OCI-LY1 (cell line): ENCODE results near the gene KCNJ16.

ENCODE experiments used
- H2AFZ ChIP-seq: fragments of 200-600 bp; sonication (generic), shearing (Covaris generic); 2 replicates; pipeline ENCODE4 v1.6.0; 2014; ENCODE audit warnings: antibody characterized with exemption, mild to moderate bottlenecking, low read length
- H3F3A ChIP-seq: fragments of 200-600 bp; sonication (generic), shearing (Covaris generic); 2 replicates; pipeline ENCODE4 v1.6.0; 2014; ENCODE audit warnings: mild to moderate bottlenecking, antibody characterized with exemption, low read length, moderate library complexity; ENCODE audit not compliant: insufficient read depth
- H3K27ac ChIP-seq: fragments of 200-600 bp; sonication (generic); 2 replicates; pipeline ENCODE4 v1.5.1; 2014; ENCODE audit warnings: low read length, mixed run types, mild to moderate bottlenecking, low read depth; ENCODE audit not compliant: poor library complexity, severe bottlenecking
- H3K27me3 ChIP-seq: fragments of 200-600 bp; sonication (generic); 2 replicates; pipeline ENCODE4 v1.6.0; 2014; ENCODE audit warnings: antibody characterized with exemption, mild to moderate bottlenecking, low read length, moderate library complexity; ENCODE audit not compliant: insufficient read depth
- H3K36me3 ChIP-seq: fragments of 200-600 bp; sonication (generic); 2 replicates; pipeline ENCODE4 v1.6.1; 2014; ENCODE audit warnings: mild to moderate bottlenecking, antibody characterized with exemption, low read length, moderate library complexity, mixed read lengths; ENCODE audit not compliant: insufficient read depth
- H3K4me1 ChIP-seq: fragments of 200-600 bp; sonication (generic); 2 replicates; pipeline ENCODE4 v1.5.1; 2014; ENCODE audit warnings: mild to moderate bottlenecking, low read length, moderate library complexity; ENCODE audit not compliant: insufficient read depth, severe bottlenecking
- H3K4me2 ChIP-seq: fragments of 200-600 bp; sonication (generic), shearing (Covaris generic); 2 replicates; pipeline ENCODE4 v1.6.1; 2014; ENCODE audit warnings: low read length
- H3K4me3 ChIP-seq: fragments of 200-600 bp; sonication (generic); 2 replicates; pipeline ENCODE4 v1.5.1; 2014; ENCODE audit warnings: low read length, low read depth, mild to moderate bottlenecking, mixed read lengths; ENCODE audit not compliant: poor library complexity, severe bottlenecking
- H3K79me2 ChIP-seq: fragments of 200-600 bp; shearing (Covaris generic); 2 replicates; pipeline ENCODE4 v1.6.1; 2016; ENCODE audit warnings: mixed run types, low read length, mixed read lengths; ENCODE audit not compliant: insufficient read depth
- H3K9ac ChIP-seq: fragments of 200-600 bp; sonication (generic), shearing (Covaris generic); 2 replicates; pipeline ENCODE4 v1.6.1; 2014; ENCODE audit warnings: mild to moderate bottlenecking, low read length, mixed read lengths
- H3K9me2 ChIP-seq: fragments of 200-600 bp; sonication (generic), shearing (Covaris generic); 2 replicates; pipeline ENCODE4 v1.6.1; 2014; ENCODE audit warnings: low read depth, mild to moderate bottlenecking, low read length, mixed read lengths
- H3K9me3 ChIP-seq: fragments of 200-600 bp; shearing (Covaris generic); 2 replicates; pipeline ENCODE4 v1.6.1; 2014; ENCODE audit warnings: low read length, mixed read lengths
- H4K20me1 ChIP-seq: fragments of 200-600 bp; sonication (generic), shearing (Covaris generic); 2 replicates; pipeline ENCODE4 v1.6.0; 2016; ENCODE audit warnings: mild to moderate bottlenecking, low read length; ENCODE audit not compliant: insufficient read depth
- CTCF ChIP-seq: fragments of 200-600 bp; sonication (generic), shearing (Covaris generic); IDR thresholded peaks from 2 replicates; pipeline ENCODE4 v1.5.1; 2017; ENCODE audit warnings: mild to moderate bottlenecking, antibody characterized with exemption, low read length, moderate library complexity, mixed read lengths
- EZH2 ChIP-seq: fragments of 200-600 bp; sonication (generic), shearing (Covaris generic); IDR thresholded peaks from 2 replicates; pipeline ENCODE4 v1.8.0; 2017; ENCODE audit warnings: borderline replicate concordance, mixed run types, mild to moderate bottlenecking, antibody characterized with exemption, low read length, moderate library complexity, mixed read lengths

Gene KCNJ16

GRCh38 chr17:70106551-70106950 lies 31.5 kb downstream of the KCNJ16 start:
- Histone ChIP-seq H3K79me2 (peaks cover 22% of the 10 kb centered on the region), H3F3A (no peaks in the 10 kb centered on the region), H3K27me3 (no peaks in the 10 kb centered on the region), H2AFZ (no peak overlapping the region), H3K9me2 (no peaks in the 10 kb centered on the region), H3K4me3 (peak overlapping the region; percentile 81), H3K4me2 (peak overlapping the region; percentile 95), H3K4me1 (peaks cover 64% of the 10 kb centered on the region), H4K20me1 (no peaks in the 10 kb centered on the region), H3K27ac (peak overlapping the region; percentile 90), H3K36me3 (peaks cover 39% of the 10 kb centered on the region), H3K9ac (peak overlapping the region; percentile 76), H3K9me3 (no peaks in the 10 kb centered on the region)
- TF ChIP-seq EZH2 (no peak), CTCF (no peak)

GRCh38 chr17:70107441-70107840 lies 32.4 kb downstream of the KCNJ16 start:
- Histone ChIP-seq H4K20me1 (no peaks in the 10 kb centered on the region), H3K9ac (peak overlapping the region; percentile 76; the same call in 1 of the 2 replicates), H3K4me3 (peak overlapping the region; percentile 81), H3K27me3 (no peaks in the 10 kb centered on the region), H3F3A (no peaks in the 10 kb centered on the region), H3K9me2 (no peaks in the 10 kb centered on the region), H2AFZ (no peak overlapping the region), H3K36me3 (peaks cover 48% of the 10 kb centered on the region), H3K4me1 (peaks cover 55% of the 10 kb centered on the region), H3K79me2 (peaks cover 22% of the 10 kb centered on the region), H3K9me3 (no peaks in the 10 kb centered on the region), H3K4me2 (peak overlapping the region; percentile 95), H3K27ac (peak overlapping the region; percentile 90)
- TF ChIP-seq CTCF (no peak), EZH2 (no peak)

GRCh38 chr17:70107904-70108565 lies 33.0 kb downstream of the KCNJ16 start:
- Histone ChIP-seq H3K4me2 (peak overlapping the region; percentile 95; the same call in 1 of the 2 replicates), H3F3A (no peaks in the 10 kb centered on the region), H4K20me1 (no peaks in the 10 kb centered on the region), H3K79me2 (peaks cover 22% of the 10 kb centered on the region), H3K27ac (peak overlapping the region; percentile 90), H3K4me3 (peak overlapping the region; percentile 81), H3K4me1 (peaks cover 50% of the 10 kb centered on the region), H2AFZ (no peak overlapping the region), H3K36me3 (peaks cover 52% of the 10 kb centered on the region), H3K9me2 (no peaks in the 10 kb centered on the region), H3K27me3 (no peaks in the 10 kb centered on the region), H3K9me3 (no peaks in the 10 kb centered on the region), H3K9ac (no peak overlapping the region)
- TF ChIP-seq CTCF (no peak), EZH2 (no peak)
